Esophagus (tissue), 2 donors: ENCODE measurements around the gene NPL. TPM values are rescaled to one million over a fixed set of nuclear protein-coding genes. Genes with fewer than 3 reads are reported as not detected.

Experiments
- H3K27ac ChIP-seq, 2 donors: one replicate each; pipeline ENCODE4 v1.5.1; 2013; ENCODE audit warnings: low read depth in 2 of 2, mild to moderate bottlenecking in 2 of 2, inconsistent platforms in 1 of 2, low read length in 1 of 2, moderate library complexity in 1 of 2
- H3K27me3 ChIP-seq, 2 donors: one replicate each; pipeline ENCODE4 v1.6.1; 2013; ENCODE audit warnings: low read length in 2 of 2, control low read depth in 1 of 2, mild to moderate bottlenecking in 1 of 2; ENCODE audit not compliant: insufficient read depth in 2 of 2, control insufficient read depth in 1 of 2
- H3K36me3 ChIP-seq, 2 donors: one replicate each; pipeline ENCODE4 v1.6.1; 2013; ENCODE audit warnings: low read length in 1 of 2; ENCODE audit not compliant: control insufficient read depth in 2 of 2, insufficient read depth in 2 of 2
- H3K4me1 ChIP-seq, 2 donors: one replicate each; pipeline ENCODE4 v1.6.1; 2013; ENCODE audit warnings: low read length in 1 of 2; ENCODE audit not compliant: control insufficient read depth in 2 of 2, insufficient read depth in 2 of 2
- H3K4me3 ChIP-seq, 2 donors: one replicate each; pipeline ENCODE4 v1.5.1; 2013; ENCODE audit warnings: low read length in 2 of 2, mild to moderate bottlenecking in 2 of 2, low read depth in 1 of 2, moderate library complexity in 1 of 2
- H3K9me3 ChIP-seq, 2 donors: one replicate each; pipeline ENCODE4 v1.6.1; 2013; ENCODE audit warnings: mild to moderate bottlenecking in 2 of 2, low read depth in 1 of 2, low read length in 1 of 2, moderate library complexity in 1 of 2; ENCODE audit not compliant: control insufficient read depth in 2 of 2, insufficient read depth in 1 of 2
- WGBS, 2 donors: extraction: QIAGEN DNeasy Blood & Tissue Kit; methylation state at CpG; one replicate each; pipeline ENCODE4 v1.1.7; 2013; 5-methylcytosine and 5-hydroxymethylcytosine counted together
- polyA plus RNA-seq, 2 donors: library from polyadenylated mRNA; stranded (reverse); fragments of 200-250 nt; gene quantifications; one replicate each; pipeline ENCODE4 v1.2.3, GENCODE V29; 2013
- donor health status: healthy with polysubstance abuse.
- donor health status: Bipolar disorder and iron deficiency.

NPL gene
- polyA plus RNA-seq, 2 donors, result 5.5 to 7.2 TPM

DNA sequence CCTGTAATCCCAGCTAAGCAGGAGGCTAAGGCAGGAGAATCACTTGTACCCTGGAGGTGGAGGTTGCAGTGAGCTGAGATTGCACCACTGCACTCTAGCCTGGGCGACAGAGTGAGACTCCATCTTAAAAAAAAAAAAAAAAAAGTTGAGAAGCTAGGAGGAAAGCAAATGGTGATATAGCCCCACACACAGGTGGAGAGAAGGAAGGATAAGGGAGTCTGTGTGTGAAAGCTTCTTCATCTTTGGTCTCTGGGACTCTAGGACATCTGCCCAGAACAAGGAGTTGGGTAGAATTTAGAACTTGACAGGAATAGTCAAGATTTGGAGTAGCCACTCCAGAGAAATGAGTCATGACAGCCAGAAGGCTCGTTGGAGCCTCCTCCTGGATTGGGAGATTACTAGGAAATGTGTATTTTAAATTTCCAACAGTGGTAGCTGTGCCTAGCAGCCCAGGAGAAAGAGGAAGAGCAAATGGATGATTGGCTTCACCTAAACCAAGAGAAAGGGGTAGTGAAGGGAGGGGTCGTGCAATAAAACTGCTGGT is 19.9 kb downstream of the NPL start:
- H3K36me3 ChIP-seq, result peaks cover 4 to 15% of the 10 kb centered on the region in 2 donors
- no peaks in the 10 kb centered on the region for H3K9me3 ChIP-seq
- no peak overlapping the region for H3K27ac ChIP-seq
- H3K4me3 ChIP-seq, result no peak overlapping the region
- 65 to 72% methylated on average over 3 of the region's 3 CpGs for WGBS, 2 donors
- H3K4me1 ChIP-seq, result no peaks in the 10 kb centered on the region
- no peaks in the 10 kb centered on the region for H3K27me3 ChIP-seq

- Histone ChIP-seq H3K27me3 (no peaks in the 10 kb centered on the region), H3K9me3 (no peaks in the 10 kb centered on the region), H3K4me3 (no peak overlapping the region), H3K27ac (no peak overlapping the region), H3K36me3 (peaks cover 6 to 8% of the 10 kb centered on the region in 2 donors), H3K4me1 (no peaks in the 10 kb centered on the region)
- 81 to 92% methylated on average over 4 of the region's 4 CpGs for WGBS, 2 donors
These were observed 22.6 kb downstream of the NPL start for GRCh38 chr1:182811975-182812722.

- H3K9me3 ChIP-seq, result no peaks in the 10 kb centered on the region
- H3K27me3 ChIP-seq, result no peaks in the 10 kb centered on the region
- no peak overlapping the region for H3K27ac ChIP-seq
- 97 to 98% methylated on average over 2 of the region's 2 CpGs for WGBS, 2 donors
- no peaks in the 10 kb centered on the region for H3K4me1 ChIP-seq
- H3K36me3 ChIP-seq, result peaks cover 8 to 10% of the 10 kb centered on the region in 2 donors
- no peak overlapping the region for H3K4me3 ChIP-seq
These were observed 27.3 kb downstream of the NPL start for GRCh38 chr1:182816863-182817262.

DNA sequence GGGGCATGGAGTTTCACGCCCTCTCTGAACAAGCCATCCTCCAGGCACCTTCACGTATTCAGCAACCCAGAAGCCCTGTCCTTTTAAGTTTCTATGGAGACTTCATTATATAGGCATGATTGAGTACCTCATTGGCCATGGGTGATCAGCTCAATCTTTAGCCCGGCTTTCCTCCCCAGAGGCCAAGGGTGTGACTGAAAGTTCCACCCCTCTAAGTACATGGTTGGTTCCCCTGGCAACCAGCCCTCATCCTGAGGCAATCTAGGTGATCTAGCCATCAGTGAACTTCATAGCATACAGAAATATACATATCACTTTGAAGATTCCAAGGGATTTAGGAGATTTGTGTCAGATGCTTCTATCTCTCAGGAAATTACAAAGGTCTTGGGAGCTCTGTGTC is 28.2 kb downstream of the NPL start:
- WGBS, 2 donors, result 88 to 90% methylated on average over 3 of the region's 3 CpGs
- Histone ChIP-seq H3K4me3 (no peak overlapping the region), H3K36me3 (peaks cover 5 to 10% of the 10 kb centered on the region in 2 donors), H3K9me3 (no peaks in the 10 kb centered on the region), H3K27ac (no peak overlapping the region), H3K4me1 (no peaks in the 10 kb centered on the region), H3K27me3 (no peaks in the 10 kb centered on the region)

- Histone ChIP-seq H3K4me3 (no peak overlapping the region), H3K36me3 (no peaks in the 10 kb centered on the region), H3K9me3 (no peaks in the 10 kb centered on the region), H3K4me1 (no peaks in the 10 kb centered on the region), H3K27ac (no peak overlapping the region), H3K27me3 (no peaks in the 10 kb centered on the region)
- WGBS, 2 donors, result 76 to 81% methylated on average over 3 of the region's 3 CpGs
These were observed 33.6 kb downstream of the NPL start for GRCh38 chr1:182823220-182823619.

- Histone ChIP-seq H3K27me3 (no peaks in the 10 kb centered on the region), H3K4me3 (no peak overlapping the region), H3K4me1 (no peaks in the 10 kb centered on the region), H3K36me3 (no peaks in the 10 kb centered on the region), H3K27ac (no peak overlapping the region), H3K9me3 (no peaks in the 10 kb centered on the region)
- WGBS, 2 donors, result 90 to 92% methylated on average over 2 of the region's 2 CpGs
These were observed 37.3 kb downstream of the NPL start for GRCh38 chr1:182826892-182827291.

- Histone ChIP-seq H3K4me3 (no peak overlapping the region), H3K27me3 (no peaks in the 10 kb centered on the region), H3K36me3 (no peaks in the 10 kb centered on the region), H3K4me1 (no peaks in the 10 kb centered on the region), H3K27ac (no peak overlapping the region), H3K9me3 (no peaks in the 10 kb centered on the region)
- 70 to 73% methylated on average over 5 of the region's 5 CpGs for WGBS, 2 donors
These were observed 39.8 kb downstream of the NPL start for GRCh38 chr1:182829285-182829932.

GRCh38 chr1:182833271-182833670 is 43.7 kb downstream of the NPL start:
- Histone ChIP-seq H3K4me3 (no peak overlapping the region), H3K27me3 (no peaks in the 10 kb centered on the region), H3K36me3 (no peaks in the 10 kb centered on the region), H3K4me1 (no peaks in the 10 kb centered on the region), H3K9me3 (no peaks in the 10 kb centered on the region), H3K27ac (no peak overlapping the region)

DNA sequence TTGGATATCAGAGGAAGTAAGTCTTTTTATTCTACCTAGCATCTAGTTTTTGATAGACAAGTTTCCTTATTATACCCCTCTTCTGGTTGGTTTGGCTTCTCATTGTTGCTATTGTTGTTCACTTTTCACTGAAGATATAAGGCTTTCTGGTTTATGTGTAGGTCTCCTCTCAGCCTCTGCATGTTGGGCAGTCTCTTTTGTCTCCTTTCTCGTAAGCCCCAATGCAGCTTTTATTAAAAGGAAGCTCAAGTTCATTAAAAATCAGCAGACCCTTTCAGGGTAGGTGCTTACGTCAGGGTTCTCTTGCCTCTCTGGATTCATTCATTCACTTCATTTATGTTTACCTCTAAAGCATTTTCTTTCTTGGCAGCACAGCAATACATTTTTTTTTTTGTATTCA is 44.8 kb downstream of the NPL start:
- no peak overlapping the region for H3K27ac ChIP-seq
- H3K27me3 ChIP-seq, result no peaks in the 10 kb centered on the region
- 88 to 89% methylated on average over 2 of the region's 2 CpGs for WGBS, 2 donors

More for the DNA sequence above, 44.8 kb downstream of the NPL start:
- no peak overlapping the region for H3K4me3 ChIP-seq
- H3K36me3 ChIP-seq, result no peaks in the 10 kb centered on the region
- H3K4me1 ChIP-seq, result peaks cover 0 to 3% of the 10 kb centered on the region in 2 donors
- no peaks in the 10 kb centered on the region for H3K9me3 ChIP-seq
